GM10266 (cell line): Measurements from ENCODE around the gene POU2F3.

Source experiments
- DNase-seq: peaks from one replicate; pipeline ENCODE4 v3.0.0; 2012; ENCODE audit errors: extremely low spot score
- CTCF ChIP-seq: IDR thresholded peaks from 2 replicates; pipeline ENCODE4 v1.5.1; 2012; ENCODE audit warnings: mild to moderate bottlenecking, low read depth; ENCODE audit not compliant: control insufficient read depth, insufficient read depth; ENCODE audit errors: missing control alignments

POU2F3 gene

GRCh38 chr11:120233207-120233803 is 6.6 kb upstream of the POU2F3 start:
- no peak for DNase-seq
- TF ChIP-seq CTCF, result no peak

- peak; percentile 92 for TF ChIP-seq CTCF
- DNase-seq, result peak; percentile 85
Observed at GRCh38 chr11:120235024-120235628, 4.8 kb upstream of the POU2F3 start.

- no peak for DNase-seq
- TF ChIP-seq CTCF, result no peak
Observed at GRCh38 chr11:120236169-120237107, 3.5 kb upstream of the POU2F3 start.

GRCh38 chr11:120238968-120239620 is 846 bp upstream of the POU2F3 start:
- TF ChIP-seq CTCF, result no peak
- no peak for DNase-seq

GRCh38 chr11:120240866-120241265 is 926 bp downstream of the POU2F3 start:
- no peak for TF ChIP-seq CTCF
- no peak for DNase-seq

GRCh38 chr11:120241277-120241676 is 1.3 kb downstream of the POU2F3 start:
- DNase-seq, result no peak
- TF ChIP-seq CTCF, result no peak
